HCT116 (cell line): ENCODE results near the gene EIF2B4. TPM values are rescaled to one million over a fixed set of nuclear protein-coding genes. Genes with fewer than 3 reads are reported as not detected.

Experiments
- ATAC-seq: fragments of 200-7000 bp; cut with Tn5 transposase; 2 replicates; pipeline ENCODE4 v1.9.1; 2020; ENCODE audit warnings: mild to moderate bottlenecking, moderate library complexity
- BruUV-seq: library from RNA; stranded (reverse); fragments of 400-500 nt; replicated peaks from 2 replicates; lab custom pipeline; 2021; lab: Mats Ljungman, UMichigan
- CTCF ChIA-PET: fragments of 300-600 bp; sonication (Branson Sonifier 250); formaldehyde crosslinking; loops from one replicate; lab custom pipeline; 2021; ENCODE audit warnings: antibody characterized with exemption; lab: Charles Lee
- POLR2A ChIA-PET: fragments of 300-600, 350-600 bp; sonication (Branson Sonifier 250); formaldehyde crosslinking; loops from one replicate; lab custom pipeline; 2021; ENCODE audit warnings: antibody characterized with exemption; lab: Charles Lee
- RAD21 ChIA-PET, 2 experiments: fragments of 300-600 bp; sonication (Branson Sonifier 250); formaldehyde crosslinking; loops; one replicate each; lab custom pipeline; 2023; ENCODE audit warnings: low total read pairs in 2 of 2; ENCODE audit not compliant: uncharacterized antibody in 2 of 2, unreplicated experiment in 2 of 2, low non-redundant PET in 1 of 2; lab: Charles Lee
- DNase-seq: peaks from one replicate; pipeline ENCODE4 v3.0.0-alpha.2; 2010; ENCODE audit warnings: low read depth, low spot score
- H2AFZ ChIP-seq: fragments of 200-600 bp; shearing (Covaris generic), sonication (generic); 2 replicates; pipeline ENCODE4 v1.6.1; 2017; ENCODE audit warnings: low read depth, mixed run types, mixed read lengths, antibody characterized with exemption, low read length; ENCODE audit not compliant: poor library complexity, severe bottlenecking
- H3K27ac ChIP-seq: 2 replicates; pipeline ENCODE4 v1.5.1; 2012; ENCODE audit warnings: low read depth, low read length
- H3K27me3 ChIP-seq: fragments of 200-600 bp; sonication (generic); 2 replicates; pipeline ENCODE4 v1.6.1; 2016; ENCODE audit warnings: mixed run types, low read length, mixed read lengths; ENCODE audit not compliant: insufficient read depth
- H3K36me3 ChIP-seq, 2 experiments: fragments of 200-500 bp in 1 of 2; fragments of 200-600 bp in 1 of 2; sonication (Bioruptor generic) in 1 of 2; sonication (generic) in 1 of 2; 2 replicates each; pipeline versions ENCODE4 v1.5.1 to v1.6.1; 2014 to 2016; ENCODE audit warnings: low read length in 2 of 2, inconsistent platforms in 1 of 2, mixed read lengths in 1 of 2, mixed run types in 1 of 2; ENCODE audit not compliant: insufficient read depth in 2 of 2, control insufficient read depth in 1 of 2
- H3K4me1 ChIP-seq, 2 experiments: fragments of 200-600 bp in 1 of 2; sonication (generic) in 1 of 2; 2 replicates each; pipeline versions ENCODE4 v1.5.1 to v1.6.1; 2012 to 2017; ENCODE audit warnings: low read length in 2 of 2, inconsistent platforms in 1 of 2, mild to moderate bottlenecking in 1 of 2, mixed read lengths in 1 of 2, mixed run types in 1 of 2, moderate library complexity in 1 of 2; ENCODE audit not compliant: insufficient read depth in 2 of 2, control insufficient read depth in 1 of 2
- H3K4me2 ChIP-seq: fragments of 200-600 bp; sonication (generic); 2 replicates; pipeline ENCODE4 v1.6.1; 2017; ENCODE audit warnings: mixed run types, low read length, mixed read lengths
- H3K4me3 ChIP-seq, 2 experiments: fragments of 200-600 bp in 1 of 2; sonication (generic) in 1 of 2; replicated peaks in 1 of 2; 2 replicates each; pipeline ENCODE4 v1.5.1; 2011 to 2016; ENCODE audit warnings: low read length in 2 of 2, control low read depth in 1 of 2, low read depth in 1 of 2, mild to moderate bottlenecking in 1 of 2, mixed read lengths in 1 of 2, mixed run types in 1 of 2
- H3K79me2 ChIP-seq: fragments of 200-600 bp; sonication (generic); 2 replicates; pipeline ENCODE4 v1.6.1; 2017; ENCODE audit warnings: mild to moderate bottlenecking, mixed run types, low read length, moderate library complexity, mixed read lengths; ENCODE audit not compliant: insufficient read depth
- H3K9ac ChIP-seq: fragments of 200-600 bp; sonication (generic); 2 replicates; pipeline ENCODE4 v1.6.1; 2016; ENCODE audit warnings: low read length, mixed read lengths
- H3K9me2 ChIP-seq: fragments of 200-600 bp; sonication (generic), shearing (Covaris generic); 2 replicates; pipeline ENCODE4 v1.6.1; 2017; ENCODE audit warnings: mixed run types, mild to moderate bottlenecking, moderate library complexity; ENCODE audit not compliant: insufficient read depth
- H3K9me3 ChIP-seq, 2 experiments: fragments of 200-500 bp in 1 of 2; fragments of 200-600 bp in 1 of 2; sonication (Bioruptor generic) in 1 of 2; sonication (generic) in 1 of 2; 2 replicates each; pipeline ENCODE4 v1.6.1; 2014 to 2017; ENCODE audit warnings: low read length in 2 of 2, mixed read lengths in 2 of 2, inconsistent platforms in 1 of 2, low read depth in 1 of 2, mild to moderate bottlenecking in 1 of 2, mixed run types in 1 of 2, moderate library complexity in 1 of 2; ENCODE audit not compliant: control insufficient read depth in 1 of 2, insufficient read depth in 1 of 2
- H4K20me1 ChIP-seq: fragments of 200-600 bp; sonication (generic), shearing (Covaris generic); 2 replicates; pipeline ENCODE4 v1.6.1; 2017; ENCODE audit warnings: mixed run types, mild to moderate bottlenecking, moderate library complexity; ENCODE audit not compliant: insufficient read depth
- CBX3 ChIP-seq: IDR thresholded peaks from 2 replicates; pipeline ENCODE4 v1.6.1; 2012; ENCODE audit warnings: low read depth
- CEBPB ChIP-seq: IDR thresholded peaks from 2 replicates; pipeline ENCODE4 v1.6.1; 2012; ENCODE audit warnings: low read depth
- EGR1 ChIP-seq: IDR thresholded peaks from 2 replicates; pipeline ENCODE4 v1.6.1; 2012; ENCODE audit warnings: low read depth
- EZH2 ChIP-seq: fragments of 200-600 bp; sonication (generic); IDR thresholded peaks from 2 replicates; pipeline ENCODE4 v1.6.1; 2017; ENCODE audit warnings: antibody characterized with exemption, mixed run types
- EZH2phosphoT487 ChIP-seq: fragments of 200-600 bp; IDR thresholded peaks from 2 replicates; pipeline ENCODE4 v1.6.1; 2018; ENCODE audit warnings: antibody characterized with exemption, borderline replicate concordance
- FOSL1 ChIP-seq: IDR thresholded peaks from 2 replicates; pipeline ENCODE4 v1.6.1; 2012; ENCODE audit warnings: low read depth
- JUND ChIP-seq: IDR thresholded peaks from 2 replicates; pipeline ENCODE4 v1.6.1; 2012
- POLR2A ChIP-seq: IDR thresholded peaks from 2 replicates; pipeline ENCODE4 v1.7.0; 2011; ENCODE audit warnings: borderline replicate concordance; ENCODE audit not compliant: insufficient read depth, insufficient read length; ENCODE audit errors: extremely low read depth
- POLR2AphosphoS5 ChIP-seq: IDR thresholded peaks from 2 replicates; pipeline ENCODE4 v1.6.1; 2011; ENCODE audit warnings: mild to moderate bottlenecking, low read depth, low read length, moderate library complexity
- RAD21 ChIP-seq: IDR thresholded peaks from 2 replicates; pipeline ENCODE4 v1.6.1; 2012; ENCODE audit warnings: low read depth, mild to moderate bottlenecking
- SIN3A ChIP-seq: IDR thresholded peaks from 2 replicates; pipeline ENCODE4 v1.6.1; 2012; ENCODE audit warnings: low read depth
- SP1 ChIP-seq: IDR thresholded peaks from 2 replicates; pipeline ENCODE4 v1.6.1; 2012; ENCODE audit warnings: low read depth
- SRF ChIP-seq: IDR thresholded peaks from 2 replicates; pipeline ENCODE4 v1.6.1; 2012; ENCODE audit warnings: low read depth
- YY1 ChIP-seq: IDR thresholded peaks from 2 replicates; pipeline ENCODE4 v1.6.1; 2011; ENCODE audit warnings: low read length, low read depth, moderate library complexity, mild to moderate bottlenecking; ENCODE audit not compliant: insufficient replicate concordance; ENCODE audit errors: extremely low read depth
- ZFX ChIP-seq: fragments of 450-650 bp; IDR thresholded peaks from 2 replicates; pipeline ENCODE4 v1.6.1; 2017
- ZNF274 ChIP-seq: fragments of 200-500 bp; sonication (Bioruptor generic); IDR thresholded peaks from 2 replicates; pipeline ENCODE4 v1.6.1; 2014; ENCODE audit warnings: mild to moderate bottlenecking, low read depth, low read length, inconsistent platforms
- intact Hi-C: fragments of 100-400 bp; cut with micrococcal nuclease; formaldehyde crosslinking; loops from 2 replicates; pipeline ENCODE4 v1.10.0; 2022
- total RNA-seq: library from RNA; stranded (reverse); gene quantifications from one replicate; pipeline ENCODE4 v1.2.1, GENCODE V29; 2021; ENCODE audit not compliant: unreplicated experiment
- TF ChIP-seq, protein P1 (sequence below): IDR thresholded peaks from 2 replicates; pipeline ENCODE4 v1.6.1; 2012; ENCODE audit warnings: low read depth
- TF ChIP-seq, protein P2 (sequence below), 3 experiments: fragments of 200-600 bp in 1 of 3; sonication (generic) in 1 of 3; IDR thresholded peaks in 2 of 3; conservative IDR thresholded peaks in 1 of 3; 2 replicates each; pipeline ENCODE4 v1.5.1; 2012 to 2017; ENCODE audit warnings: low read depth in 2 of 3, low read length in 2 of 3, antibody characterized with exemption in 1 of 3, borderline replicate concordance in 1 of 3, control low read depth in 1 of 3, mild to moderate bottlenecking in 1 of 3, mixed read lengths in 1 of 3, mixed run types in 1 of 3, moderate library complexity in 1 of 3; ENCODE audit not compliant: insufficient read depth in 1 of 3
- TF ChIP-seq, protein P3 (sequence below): IDR thresholded peaks from 2 replicates; pipeline ENCODE4 v1.6.1; 2012
- TF ChIP-seq, protein P4 (sequence below): IDR thresholded peaks from 2 replicates; pipeline ENCODE4 v1.6.1; 2012

Gene EIF2B4
- total RNA-seq, 1 experiment from 2014 or later = 43.8 TPM

DNA sequence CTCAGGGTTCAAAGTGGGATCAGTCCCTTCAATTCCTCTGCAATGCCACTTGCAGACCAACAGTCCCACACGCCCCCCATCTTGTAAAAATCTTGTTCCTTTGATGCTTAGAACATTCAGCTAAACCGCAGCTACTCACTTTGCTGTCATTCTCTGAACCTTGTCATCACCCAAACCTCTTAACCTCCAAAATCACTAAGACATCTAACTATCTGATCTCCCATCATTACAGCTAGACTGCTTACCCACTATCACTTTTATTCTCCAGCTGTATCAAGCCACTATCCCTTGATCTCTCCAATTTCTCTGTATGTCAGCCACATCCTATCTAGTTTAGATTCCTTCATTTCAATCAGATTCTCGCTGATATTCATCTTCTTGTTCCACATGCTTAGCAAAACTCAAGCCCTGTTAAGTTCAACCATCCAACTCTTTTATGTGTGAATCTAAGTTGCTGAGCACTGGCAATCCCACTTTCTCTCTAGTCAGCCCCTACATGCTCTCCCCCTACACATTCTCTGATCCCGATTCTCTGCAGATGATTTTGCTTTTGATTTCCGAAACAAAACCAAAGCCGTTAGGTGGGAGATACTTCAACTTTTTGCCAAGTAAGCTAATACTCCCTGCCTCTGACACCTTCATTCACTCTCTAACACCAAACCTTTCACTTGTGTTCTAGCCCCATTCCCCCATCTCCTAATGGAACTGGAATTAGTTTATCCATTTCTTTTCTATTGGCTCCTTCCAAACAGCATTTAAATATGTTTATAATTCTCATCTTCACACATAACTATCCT is 18.1 kb downstream of the EIF2B4 start:
- Histone ChIP-seq H4K20me1 (no peaks in the 10 kb centered on the region), H3K36me3 (no peaks in the 10 kb centered on the region), H3K4me3 (no peak overlapping the region), H3K9ac (no peak overlapping the region), H3K9me3 (no peaks in the 10 kb centered on the region), H3K4me1 (peaks cover 10 to 20% of the 10 kb centered on the region in 2 experiments), H3K27me3 (no peaks in the 10 kb centered on the region), H3K4me2 (no peak overlapping the region), H2AFZ (no peak overlapping the region), H3K79me2 (peaks cover 92% of the 10 kb centered on the region), H3K27ac (no peak overlapping the region), H3K9me2 (no peaks in the 10 kb centered on the region)
- CTCF ChIA-PET = no interaction called here
- BruUV-seq = no TSS peak
- DNase-seq (no peak), ATAC-seq (no peak)
- TF ChIP-seq SIN3A (no peak), EZH2 (no peak), YY1 (no peak), SP1 (no peak), EGR1 (no peak), FOSL1 (no peak), POLR2AphosphoS5 (no peak), JUND (no peak), ZNF274 (no peak), EZH2phosphoT487 (no peak), CEBPB (no peak), RAD21 (no peak), SRF (no peak), CBX3 (no peak), ZFX (no peak), POLR2A (no peak)
- TF ChIP-seq, protein P1, sequence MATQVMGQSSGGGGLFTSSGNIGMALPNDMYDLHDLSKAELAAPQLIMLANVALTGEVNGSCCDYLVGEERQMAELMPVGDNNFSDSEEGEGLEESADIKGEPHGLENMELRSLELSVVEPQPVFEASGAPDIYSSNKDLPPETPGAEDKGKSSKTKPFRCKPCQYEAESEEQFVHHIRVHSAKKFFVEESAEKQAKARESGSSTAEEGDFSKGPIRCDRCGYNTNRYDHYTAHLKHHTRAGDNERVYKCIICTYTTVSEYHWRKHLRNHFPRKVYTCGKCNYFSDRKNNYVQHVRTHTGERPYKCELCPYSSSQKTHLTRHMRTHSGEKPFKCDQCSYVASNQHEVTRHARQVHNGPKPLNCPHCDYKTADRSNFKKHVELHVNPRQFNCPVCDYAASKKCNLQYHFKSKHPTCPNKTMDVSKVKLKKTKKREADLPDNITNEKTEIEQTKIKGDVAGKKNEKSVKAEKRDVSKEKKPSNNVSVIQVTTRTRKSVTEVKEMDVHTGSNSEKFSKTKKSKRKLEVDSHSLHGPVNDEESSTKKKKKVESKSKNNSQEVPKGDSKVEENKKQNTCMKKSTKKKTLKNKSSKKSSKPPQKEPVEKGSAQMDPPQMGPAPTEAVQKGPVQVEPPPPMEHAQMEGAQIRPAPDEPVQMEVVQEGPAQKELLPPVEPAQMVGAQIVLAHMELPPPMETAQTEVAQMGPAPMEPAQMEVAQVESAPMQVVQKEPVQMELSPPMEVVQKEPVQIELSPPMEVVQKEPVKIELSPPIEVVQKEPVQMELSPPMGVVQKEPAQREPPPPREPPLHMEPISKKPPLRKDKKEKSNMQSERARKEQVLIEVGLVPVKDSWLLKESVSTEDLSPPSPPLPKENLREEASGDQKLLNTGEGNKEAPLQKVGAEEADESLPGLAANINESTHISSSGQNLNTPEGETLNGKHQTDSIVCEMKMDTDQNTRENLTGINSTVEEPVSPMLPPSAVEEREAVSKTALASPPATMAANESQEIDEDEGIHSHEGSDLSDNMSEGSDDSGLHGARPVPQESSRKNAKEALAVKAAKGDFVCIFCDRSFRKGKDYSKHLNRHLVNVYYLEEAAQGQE = no peak
- TF ChIP-seq, protein P2, sequence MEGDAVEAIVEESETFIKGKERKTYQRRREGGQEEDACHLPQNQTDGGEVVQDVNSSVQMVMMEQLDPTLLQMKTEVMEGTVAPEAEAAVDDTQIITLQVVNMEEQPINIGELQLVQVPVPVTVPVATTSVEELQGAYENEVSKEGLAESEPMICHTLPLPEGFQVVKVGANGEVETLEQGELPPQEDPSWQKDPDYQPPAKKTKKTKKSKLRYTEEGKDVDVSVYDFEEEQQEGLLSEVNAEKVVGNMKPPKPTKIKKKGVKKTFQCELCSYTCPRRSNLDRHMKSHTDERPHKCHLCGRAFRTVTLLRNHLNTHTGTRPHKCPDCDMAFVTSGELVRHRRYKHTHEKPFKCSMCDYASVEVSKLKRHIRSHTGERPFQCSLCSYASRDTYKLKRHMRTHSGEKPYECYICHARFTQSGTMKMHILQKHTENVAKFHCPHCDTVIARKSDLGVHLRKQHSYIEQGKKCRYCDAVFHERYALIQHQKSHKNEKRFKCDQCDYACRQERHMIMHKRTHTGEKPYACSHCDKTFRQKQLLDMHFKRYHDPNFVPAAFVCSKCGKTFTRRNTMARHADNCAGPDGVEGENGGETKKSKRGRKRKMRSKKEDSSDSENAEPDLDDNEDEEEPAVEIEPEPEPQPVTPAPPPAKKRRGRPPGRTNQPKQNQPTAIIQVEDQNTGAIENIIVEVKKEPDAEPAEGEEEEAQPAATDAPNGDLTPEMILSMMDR (IDR thresholded peaks at IDR 0.05 in 2 of 3, conservative IDR thresholded peaks at IDR 0.05 in 1 of 3; ENCODE audit: borderline replicate concordance in 1 of 3, insufficient read depth in 1 of 3, low read depth in 2 of 3, low read length in 2 of 3) = no peak
- TF ChIP-seq, protein P3, sequence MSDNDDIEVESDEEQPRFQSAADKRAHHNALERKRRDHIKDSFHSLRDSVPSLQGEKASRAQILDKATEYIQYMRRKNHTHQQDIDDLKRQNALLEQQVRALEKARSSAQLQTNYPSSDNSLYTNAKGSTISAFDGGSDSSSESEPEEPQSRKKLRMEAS = no peak
- TF ChIP-seq, protein P4, sequence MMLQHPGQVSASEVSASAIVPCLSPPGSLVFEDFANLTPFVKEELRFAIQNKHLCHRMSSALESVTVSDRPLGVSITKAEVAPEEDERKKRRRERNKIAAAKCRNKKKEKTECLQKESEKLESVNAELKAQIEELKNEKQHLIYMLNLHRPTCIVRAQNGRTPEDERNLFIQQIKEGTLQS = no peak
- POLR2A ChIA-PET = interaction anchor here (0.8 kb wide), 1 partner anchor 16 kb away, joined by 3 read pairs; no protein-coding TSS in a partner anchor
- RAD21 ChIA-PET = no interaction called here
- intact Hi-C loops = no loop called here
